Measurements from ENCODE around the gene GMDS.

GMDS gene

DNA sequence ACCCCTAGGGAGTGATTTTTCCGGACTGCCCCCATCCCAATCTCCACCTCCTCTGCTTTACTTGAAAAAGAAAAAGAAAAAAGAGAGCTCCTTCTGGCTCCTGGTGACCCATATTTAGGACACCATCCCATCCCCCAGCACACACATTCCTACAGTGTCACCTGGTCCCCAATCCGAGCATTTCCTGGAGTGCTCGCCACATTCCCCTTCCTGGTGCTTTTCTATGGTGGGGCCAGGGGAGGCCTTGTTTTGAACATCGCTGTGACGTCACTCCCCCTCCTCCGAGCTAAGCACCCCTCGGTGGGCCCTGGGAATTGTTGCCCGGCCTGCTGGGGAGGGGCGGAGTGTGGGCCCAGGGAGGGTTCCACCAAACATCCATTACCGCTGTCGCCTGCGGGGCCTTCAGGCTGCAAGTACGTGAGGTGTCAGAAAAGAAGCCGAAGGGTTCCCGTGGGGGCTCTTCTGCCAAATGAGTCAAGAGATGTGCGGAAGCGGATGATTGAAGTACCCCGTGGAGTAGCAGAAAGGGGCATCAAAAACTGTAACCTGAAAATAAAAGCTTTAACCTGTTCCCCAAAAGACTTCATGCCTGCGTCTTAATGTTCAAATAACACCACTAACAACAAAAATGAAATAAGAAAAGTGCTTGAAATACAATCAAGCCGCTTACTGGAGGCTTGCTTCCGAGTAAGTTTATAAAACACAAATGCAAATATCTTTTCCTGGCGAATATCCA is 638.5 kb downstream of the GMDS start:
- no peak for DNase-seq

DNA sequence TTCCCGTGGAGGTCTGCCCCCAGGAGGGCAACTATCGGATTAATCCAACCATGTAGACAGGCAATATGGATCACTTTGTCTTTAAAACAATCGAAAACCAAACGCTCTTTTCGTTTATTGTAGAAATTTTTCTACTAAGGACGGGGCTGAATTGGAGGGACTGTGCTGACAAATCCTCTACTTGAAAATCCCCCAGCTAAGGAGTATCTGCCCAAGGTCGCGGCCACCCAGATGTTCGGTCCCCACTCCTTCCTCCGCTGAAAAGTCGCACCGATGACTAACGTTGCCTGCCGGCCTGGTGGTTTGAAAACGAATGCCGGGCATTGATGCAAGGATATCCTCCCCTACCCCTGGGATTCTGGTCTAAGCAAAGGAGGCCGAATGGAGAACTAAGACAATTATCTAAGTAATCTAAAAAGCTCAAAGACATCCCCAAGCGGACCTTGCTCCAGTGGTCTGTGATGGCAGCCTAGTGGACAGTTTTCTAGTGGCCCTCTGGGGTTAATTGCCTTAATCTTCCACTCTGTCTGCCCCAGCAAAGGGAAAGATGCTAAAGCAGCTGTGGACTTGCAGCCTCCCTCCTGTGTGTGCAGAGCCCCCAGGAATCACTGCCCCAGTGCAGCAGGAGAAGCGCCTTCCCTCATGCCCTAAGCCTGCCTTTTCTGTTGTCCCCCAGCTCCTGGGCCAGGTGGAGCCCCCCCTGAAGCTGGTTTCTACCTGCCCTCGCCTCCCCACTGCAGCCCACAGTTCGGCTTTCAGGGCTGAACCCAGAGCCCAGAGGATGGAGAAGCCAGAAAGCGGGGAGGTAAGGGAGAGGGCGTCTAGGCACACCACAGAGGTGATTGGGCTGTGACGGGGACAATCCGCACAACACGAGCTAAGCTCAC is 639.3 kb downstream of the GMDS start:
- DNase-seq = no peak

DNA sequence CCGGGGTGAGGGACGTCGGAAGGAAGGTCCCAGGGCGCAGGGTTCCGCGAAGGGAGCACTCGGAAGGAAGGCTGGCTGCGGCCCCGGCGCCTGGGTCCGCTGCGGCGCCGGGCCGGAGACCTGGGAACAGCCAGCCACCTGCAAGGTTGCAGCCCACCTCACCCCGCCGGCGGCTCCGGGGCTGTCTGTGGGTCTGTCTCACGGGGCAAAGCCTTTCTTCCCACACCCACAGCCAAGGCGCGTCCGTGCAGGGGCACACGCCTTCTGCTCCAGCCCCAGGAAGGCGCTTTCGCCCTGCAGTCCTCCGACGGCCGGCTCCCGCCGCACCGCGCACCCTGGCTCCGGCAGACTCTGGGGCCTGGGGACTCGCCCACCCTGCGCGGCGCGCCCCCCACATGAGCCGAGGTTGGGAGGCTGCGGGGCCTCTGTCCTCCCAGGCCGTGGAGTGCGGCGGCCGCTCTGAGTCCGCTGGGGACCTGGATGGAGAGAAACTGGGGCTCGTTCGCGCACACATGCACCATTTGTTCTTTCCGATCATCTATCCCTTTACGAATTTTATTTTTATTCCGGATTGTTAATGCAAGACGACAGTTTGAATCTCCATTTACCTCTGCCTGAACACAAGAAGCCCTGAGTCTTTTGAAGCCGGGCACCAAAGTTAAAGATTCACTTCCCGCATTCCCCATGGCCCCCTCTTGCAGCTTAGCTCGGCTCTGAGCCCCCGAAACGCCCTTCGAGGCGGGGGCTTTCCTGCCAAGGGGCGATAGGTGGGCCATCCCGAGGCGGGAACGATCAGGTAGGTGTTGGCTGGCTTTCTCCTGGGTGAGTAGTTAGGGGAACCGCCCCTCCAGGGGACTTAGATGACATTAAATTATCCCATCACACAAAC is 640.2 kb downstream of the GMDS start:
- DNase-seq = no peak

DNA sequence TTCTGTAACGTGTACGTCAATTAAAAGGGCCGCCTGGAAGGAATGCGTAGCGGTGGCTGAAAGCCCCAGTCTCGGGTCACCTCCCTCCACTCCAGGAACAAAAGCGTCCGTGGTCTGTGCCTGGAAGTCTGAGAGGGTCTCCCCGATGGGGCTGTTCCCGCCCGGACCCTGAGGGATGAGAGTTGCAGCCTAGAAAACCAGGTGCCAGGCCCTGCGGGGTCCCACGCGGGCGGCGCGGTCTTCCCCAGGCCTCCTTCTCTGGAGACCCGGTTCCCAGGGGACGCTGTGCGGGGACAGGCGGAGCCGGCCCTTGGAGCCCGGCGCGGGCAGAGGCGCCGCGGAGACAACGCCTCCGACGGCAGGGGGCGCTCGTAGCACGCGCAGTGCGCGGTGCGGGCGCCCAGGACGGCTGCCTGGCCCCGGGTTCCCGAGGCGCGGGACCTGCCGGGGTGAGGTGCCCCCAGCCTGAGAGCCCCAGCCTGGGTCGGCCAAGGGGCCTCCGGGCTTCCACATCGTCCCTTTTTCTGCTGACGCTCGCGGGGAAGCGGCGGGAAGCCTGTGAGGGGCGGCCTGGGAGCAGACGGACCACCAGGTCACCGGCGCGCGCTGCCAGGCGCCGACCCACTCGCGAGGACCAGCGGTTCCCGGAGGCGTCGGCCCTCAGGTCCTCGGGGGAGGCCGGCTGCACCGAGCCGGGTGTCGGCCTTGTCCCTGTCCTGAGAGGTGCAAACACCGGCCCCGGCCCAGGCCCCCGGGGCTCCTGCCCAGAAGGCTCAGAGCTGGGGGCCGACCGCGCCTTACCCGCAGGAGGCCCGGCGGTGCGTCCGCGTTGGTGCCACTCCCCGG is 641.0 kb downstream of the GMDS start:
- DNase-seq = no peak

DNA sequence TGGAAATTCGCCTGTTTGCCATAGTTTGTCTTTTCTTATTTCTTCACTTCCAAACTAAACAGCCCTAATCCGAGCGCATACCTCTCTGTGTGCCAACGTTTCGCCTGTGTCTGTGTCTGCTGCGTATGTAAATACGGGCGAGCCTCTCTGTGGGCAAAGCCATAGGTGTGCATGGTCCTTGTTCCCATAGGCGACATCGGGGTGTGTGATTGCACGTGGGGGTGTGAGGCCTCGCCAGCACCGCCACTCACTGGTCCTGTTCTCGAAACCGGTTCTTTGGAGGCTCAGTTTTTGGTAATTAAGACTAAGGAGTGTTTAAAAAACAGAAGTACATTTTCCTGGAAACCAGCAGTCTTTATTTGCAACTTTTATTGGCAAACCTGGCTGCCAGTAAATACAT is 641.7 kb downstream of the GMDS start:
- DNase-seq = no peak

DNA sequence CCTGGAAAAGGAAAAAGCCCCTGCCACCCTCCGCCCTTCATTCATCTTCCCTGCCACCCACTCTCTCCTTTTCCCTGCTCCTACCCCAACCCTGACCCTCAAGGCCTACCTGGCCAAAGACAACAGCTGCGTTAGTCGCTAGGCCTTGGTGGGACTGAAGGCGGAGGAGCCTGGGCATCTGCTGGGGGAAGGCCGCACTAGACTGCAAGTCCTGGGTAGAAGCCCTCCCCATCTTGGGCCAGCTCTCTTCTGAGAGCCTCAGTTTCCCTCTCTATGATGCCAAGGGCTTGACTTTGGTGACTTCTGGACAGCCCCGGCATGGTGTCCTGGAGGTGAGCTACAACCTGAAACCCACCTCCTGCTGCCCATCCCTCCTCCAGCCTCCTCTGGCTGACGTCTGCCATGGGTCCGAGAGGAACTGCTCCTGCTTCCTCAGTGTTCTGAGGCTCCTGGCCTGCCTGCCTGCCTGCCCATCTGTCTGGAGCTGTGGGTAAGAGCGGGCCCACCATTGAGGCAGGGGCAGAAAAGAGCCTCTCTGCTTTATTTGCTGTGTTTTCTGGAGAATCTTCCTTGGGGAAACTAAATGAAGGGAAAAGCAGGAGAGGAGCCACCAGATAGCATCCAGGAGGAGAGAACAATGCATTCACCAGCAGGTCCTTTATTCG is 643.2 kb downstream of the GMDS start:
- DNase-seq = no peak

DNA sequence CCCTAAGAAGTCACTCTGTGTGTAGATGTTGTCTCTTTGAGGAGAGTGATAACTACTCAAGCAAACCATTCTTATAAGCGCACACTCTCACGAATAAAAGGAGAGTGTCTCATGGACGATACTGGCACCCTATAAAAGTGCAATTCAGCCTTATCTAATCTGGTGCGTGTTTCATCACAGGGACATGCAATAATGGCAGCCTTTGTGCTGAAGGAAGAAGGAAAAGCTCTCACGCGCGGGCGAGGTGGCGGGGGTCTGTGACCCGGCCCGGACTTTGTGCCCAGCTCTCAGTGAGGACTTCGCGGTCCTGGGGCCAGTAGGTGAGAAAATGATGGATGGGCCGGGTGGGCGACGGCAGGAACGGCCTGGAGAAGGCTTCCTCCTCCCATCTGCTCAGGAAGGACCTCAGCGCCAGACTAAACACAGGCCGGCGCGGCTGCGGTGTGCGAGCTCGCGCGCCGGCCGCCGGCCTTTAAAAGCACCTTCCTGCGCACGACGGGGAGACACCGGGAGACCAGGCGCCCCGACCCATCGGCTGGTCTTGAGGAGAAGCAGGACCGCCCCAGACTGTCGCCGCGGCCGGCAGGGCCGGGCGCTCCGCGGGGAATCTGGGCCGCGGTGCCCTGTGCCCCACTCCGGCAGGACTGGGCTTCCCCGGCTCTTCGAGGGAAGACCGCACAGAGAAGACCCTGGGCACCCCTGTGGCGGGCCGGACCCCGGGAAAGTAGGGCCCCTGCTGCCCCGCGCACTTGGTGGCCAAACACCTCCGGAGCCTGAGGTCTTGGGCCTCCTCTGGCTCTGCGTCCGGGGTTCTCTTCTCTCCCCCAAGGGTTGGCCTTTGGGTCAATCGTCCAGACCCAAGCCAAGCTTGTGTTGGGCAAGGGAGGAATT is 644.0 kb downstream of the GMDS start:
- no peak for DNase-seq

DNA sequence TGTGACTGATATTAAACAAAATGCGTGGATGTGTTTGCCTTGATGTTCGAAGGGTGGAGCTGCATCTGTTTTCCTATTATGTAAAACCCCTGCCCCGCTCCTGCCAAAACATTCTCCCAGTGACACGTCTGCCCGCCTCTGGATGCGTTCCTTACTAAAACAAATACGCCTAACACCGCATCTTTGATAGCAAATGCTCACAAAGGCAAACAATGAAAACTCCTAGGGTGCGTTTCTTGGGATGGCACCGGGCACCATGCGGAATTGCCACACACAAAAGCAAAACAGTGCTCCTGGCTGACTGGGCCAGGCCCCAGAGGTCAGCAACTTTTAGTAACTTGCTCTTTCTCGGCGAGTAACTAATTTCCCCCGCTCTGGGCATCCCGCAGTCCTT is 644.6 kb downstream of the GMDS start:
- DNase-seq = no peak

DNA sequence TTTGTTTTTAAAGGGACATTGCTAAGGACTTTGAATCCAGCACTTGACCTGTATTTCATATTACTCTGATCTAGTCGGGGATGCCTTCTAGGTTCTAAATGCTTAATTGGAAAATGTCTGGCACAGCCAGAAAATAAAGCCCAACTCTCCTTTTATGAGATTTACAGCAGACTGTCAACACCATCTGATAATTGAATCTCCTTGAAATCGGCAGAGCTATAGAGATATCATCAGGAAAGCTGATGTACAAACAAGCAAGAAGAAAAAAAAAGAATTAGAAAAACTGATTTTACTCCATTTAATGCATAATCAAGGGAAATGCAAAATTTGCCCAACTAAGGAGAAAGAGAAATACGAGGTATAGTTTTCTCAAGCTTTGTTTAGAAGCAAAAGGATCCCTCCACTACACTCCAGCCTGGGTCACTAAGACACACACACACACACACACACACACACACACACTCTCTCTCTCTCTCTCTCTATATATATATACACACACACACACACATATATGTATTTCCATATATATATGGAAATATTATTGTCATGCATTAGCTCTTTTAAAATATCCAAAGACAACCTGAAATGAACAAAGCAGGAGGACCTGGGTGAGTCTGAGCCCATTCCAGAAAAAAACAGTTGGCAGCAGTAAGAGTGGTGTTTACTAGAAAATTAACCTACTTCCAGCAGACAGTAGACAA is 645.2 kb downstream of the GMDS start:
- no peak for DNase-seq

DNA sequence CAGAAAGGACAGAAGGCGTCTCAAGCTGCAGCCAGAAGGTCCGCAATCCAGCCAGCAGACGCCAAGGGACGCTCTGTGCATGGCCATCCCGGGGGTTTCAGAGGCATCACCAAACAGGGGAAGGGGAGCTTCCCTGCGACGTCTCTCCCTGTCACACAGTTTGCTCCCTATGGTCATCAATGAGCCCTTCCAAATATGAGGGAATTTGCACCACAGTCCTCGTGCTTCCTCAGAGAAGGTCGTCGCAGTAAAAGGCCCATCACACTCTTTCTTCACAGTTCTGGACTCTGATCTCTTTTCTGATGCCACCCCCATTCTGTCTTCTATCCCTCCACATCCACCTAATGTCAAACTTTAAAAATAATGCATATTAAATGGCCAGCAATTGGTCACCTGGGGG is 645.9 kb downstream of the GMDS start:
- no peak for DNase-seq

DNA sequence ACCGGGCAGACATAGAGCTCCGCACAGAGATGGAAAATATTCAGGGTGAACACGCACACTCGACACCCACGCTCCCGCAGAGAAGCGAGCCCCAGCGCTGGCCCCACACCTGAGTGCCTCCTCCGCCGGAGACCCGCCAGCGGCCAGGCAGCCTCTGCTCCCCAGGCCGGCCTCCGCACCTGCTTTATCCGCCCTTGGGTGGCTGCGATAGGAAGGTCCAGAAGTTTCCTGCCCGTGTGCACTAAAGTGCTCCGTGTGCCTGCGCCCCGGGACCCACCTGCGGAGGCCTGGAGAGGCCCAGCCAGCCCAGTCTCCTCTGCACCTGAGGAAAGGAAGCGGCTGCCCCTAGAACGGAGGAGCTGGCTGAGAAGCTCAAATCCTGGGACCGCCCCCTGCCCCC is 646.5 kb downstream of the GMDS start:
- DNase-seq = no peak

DNA sequence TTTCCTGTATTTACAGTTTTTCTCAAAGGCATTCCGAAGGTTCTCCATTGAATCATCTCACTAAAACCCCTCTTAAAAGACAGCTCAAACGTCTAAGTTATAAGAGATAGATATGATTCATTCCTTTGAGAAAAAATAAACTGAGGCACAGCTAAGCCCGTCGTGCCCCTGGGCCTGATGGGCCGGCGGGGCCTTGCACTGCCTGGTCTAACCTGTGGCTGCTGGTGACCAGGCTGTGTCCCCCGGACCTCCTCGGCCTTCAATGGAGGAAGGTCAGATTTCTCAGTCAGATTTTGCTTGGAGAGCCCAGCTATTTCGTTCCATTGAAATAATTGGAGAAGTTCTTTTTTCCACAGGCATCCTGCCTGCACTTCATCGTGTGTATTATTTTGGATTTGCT is 647.0 kb downstream of the GMDS start:
- DNase-seq = no peak

DNA sequence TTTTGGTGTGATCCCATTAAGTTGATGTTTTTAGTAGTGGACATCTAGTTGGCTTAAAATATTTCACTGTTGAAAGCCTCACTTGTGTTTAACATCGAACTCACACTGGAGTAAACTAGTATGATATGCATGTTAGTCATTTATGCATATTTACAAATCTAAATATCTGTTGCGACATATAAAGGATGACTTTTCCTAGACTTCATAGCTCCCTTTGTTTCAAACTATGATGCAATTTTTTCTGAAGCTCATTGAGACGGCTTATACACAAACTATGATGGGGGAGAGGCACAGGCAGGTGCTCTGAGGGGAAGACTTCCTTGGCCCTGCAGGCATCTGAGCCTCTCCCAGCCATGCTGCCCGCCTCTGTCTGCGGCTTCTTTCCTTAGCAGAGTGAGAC is 647.5 kb downstream of the GMDS start:
- DNase-seq = no peak

DNA sequence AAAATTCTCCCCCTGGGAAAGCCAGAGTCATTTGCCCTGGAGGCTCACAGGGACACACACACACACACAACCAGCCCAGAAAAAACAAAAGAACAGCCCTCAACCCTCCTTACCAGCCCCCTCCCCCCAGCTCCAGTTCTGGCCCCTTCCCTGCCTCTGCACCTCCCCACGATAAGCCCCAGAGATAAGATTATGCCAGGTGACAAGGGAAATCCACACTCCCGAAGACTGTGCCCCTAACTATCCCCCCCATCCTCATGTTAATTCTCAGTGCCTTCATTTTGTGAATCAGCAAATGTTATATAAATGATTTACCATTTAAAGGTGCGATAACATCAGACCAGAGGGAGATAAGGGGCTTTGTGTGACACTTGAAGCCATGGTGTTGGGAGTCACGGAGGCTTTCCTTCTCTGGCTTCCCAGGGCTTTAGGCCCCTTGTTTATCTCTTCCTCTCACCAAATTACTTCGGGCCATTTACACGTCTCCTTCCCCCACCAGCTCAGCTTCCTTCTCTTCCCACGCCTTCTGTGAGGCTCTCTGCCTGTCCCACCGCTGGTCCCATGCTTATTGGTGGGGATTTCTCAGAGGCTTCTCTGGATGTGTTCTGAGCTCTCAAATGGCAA is 648.2 kb downstream of the GMDS start:
- DNase-seq = no peak

DNA sequence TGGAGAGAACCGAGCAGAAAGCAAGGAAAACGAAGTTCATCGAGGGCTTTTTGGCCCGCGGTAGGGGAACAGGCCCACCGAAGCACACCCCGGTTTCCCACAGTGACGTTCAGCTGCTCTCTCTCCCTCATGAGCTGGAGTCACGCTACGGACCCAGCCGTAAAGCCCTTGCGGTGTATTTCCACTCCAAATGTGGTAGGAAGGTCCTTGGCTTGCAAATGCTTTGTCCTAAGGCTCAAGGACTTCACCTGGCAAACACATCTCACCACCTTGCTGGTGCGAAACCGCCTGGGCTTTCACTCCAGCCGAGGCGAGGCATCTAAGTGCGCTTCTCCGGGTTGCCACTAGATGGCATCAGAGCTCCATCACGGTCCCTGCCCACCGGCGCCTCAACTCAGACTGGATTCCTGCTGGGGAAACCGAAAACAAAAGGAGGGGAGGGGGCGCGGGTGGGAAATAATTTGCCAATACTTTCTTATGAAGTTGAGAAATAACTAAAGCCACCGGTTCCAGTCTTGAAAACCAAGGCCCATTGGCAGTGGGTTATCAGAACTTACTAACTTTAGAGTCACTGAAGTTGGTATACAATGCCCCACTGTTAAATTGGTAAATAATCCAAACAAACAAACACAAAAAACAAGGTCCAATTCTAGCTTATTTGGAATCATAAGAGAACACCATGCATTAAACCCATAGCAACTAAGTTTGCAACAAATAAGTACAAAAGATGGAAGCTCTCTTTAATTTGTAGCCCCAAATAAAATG is 649.1 kb downstream of the GMDS start:
- no peak for DNase-seq

DNA sequence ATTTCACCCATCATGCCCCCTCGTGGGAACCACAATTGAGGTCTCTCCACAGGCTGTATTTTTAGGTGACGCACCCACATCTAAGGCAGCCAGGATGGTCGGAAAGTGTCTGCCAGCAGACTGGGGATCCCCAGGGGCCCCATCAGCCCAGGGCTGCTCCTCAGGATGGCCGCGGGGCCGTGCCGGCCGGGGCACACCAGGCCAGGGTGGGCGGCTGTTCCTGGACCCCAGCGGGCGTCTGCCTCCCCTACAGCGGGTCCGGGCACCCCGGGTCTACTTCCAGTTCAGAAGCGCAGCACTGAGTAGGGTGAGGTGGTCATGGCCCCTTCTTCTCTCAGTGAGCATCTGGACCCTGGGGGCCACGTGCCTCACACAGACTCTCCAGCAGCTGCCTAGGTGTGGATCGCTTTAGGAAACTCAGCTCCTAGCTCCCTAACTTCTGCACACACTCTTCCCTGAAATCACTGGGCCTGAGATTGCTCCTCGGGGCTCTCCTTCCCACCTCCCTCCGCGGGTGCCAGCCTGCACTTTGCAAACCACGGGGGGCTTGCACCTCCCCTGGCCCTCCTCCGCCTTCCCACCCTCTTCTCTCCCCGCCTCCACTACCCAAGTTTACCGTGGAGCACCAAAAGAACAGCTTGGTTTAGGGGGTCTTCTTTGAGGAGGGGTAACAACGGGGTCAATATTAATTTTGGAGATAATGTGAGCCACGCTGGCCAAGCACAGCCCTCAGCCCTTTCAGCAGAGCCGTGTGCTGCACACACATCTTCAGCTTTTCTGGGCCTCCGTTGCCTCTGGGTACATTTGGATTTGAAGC is 649.9 kb downstream of the GMDS start:
- no peak for DNase-seq

DNA sequence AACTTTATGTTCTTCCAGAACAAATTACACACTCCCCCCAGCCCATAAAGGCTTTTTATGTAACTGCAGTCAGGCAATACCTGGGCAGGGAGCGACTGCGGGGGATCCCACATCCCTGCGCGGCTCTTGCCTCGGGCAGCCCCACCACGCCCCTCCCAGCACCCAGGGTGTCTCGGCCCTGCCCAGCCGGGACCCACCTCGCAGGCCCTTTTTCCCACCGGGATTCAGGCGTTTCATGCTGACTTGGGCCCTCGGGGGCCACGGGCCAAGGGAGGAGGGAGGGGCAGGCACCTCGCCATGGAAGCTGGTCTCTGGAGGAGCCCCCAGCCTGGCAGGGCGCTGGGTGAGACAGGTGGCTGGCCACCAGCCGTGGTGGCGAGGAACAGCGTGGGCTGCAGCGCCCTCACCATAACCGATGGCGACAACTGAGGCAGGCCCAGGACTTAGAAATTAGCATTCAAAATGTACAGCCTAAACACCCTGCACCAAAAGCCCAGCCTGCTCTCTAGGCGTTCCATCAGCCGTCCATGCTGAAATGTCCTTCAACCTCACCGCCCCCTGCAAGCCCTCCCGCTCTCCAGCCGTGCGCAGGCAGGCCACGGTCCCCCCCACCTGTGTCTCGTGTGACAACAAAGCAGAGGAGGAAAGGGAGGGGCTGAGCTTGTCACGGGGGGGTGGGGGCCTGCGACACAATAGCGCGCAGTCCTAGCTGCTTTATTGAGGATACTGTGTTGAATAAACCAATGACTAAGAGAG is 650.8 kb downstream of the GMDS start:
- DNase-seq = no peak

Measured in SIG-M5 (cell line).